22Rv1 (cell line): ENCODE data around the gene ARHGAP23.

ENCODE experiments used
- H3K27ac ChIP-seq: fragments of 450-650 bp; 2 replicates; pipeline ENCODE4 v1.5.1; 2017
- CTCF ChIP-seq: fragments of 450-650 bp; IDR thresholded peaks from 2 replicates; pipeline ENCODE4 v1.5.1; 2017; ENCODE audit warnings: mild to moderate bottlenecking
- ZFX ChIP-seq: fragments of 450-650 bp; IDR thresholded peaks from 2 replicates; pipeline ENCODE4 v1.6.1; 2017; ENCODE audit warnings: antibody characterized with exemption, borderline replicate concordance

ARHGAP23 gene

GRCh38 chr17:38428643-38429371 is 543 bp downstream of the ARHGAP23 start:
- no peak overlapping the region for H3K27ac ChIP-seq
- TF ChIP-seq ZFX (no peak), CTCF (no peak)

- H3K27ac ChIP-seq: no peak overlapping the region
- no peak for TF ChIP-seq CTCF
- TF ChIP-seq ZFX: no peak
Measured at GRCh38 chr17:38429476-38430100, 1.3 kb downstream of the ARHGAP23 start.

GRCh38 chr17:38430316-38430715 is 2.1 kb downstream of the ARHGAP23 start:
- no peak overlapping the region for H3K27ac ChIP-seq

GRCh38 chr17:38430822-38431221 is 2.6 kb downstream of the ARHGAP23 start:
- no peak for TF ChIP-seq ZFX
- TF ChIP-seq CTCF: no peak
- no peak overlapping the region for H3K27ac ChIP-seq

More at GRCh38 chr17:38430316-38430715, 2.1 kb downstream of the ARHGAP23 start:
- TF ChIP-seq ZFX (no peak), CTCF (no peak)

- TF ChIP-seq CTCF (no peak), ZFX (no peak)
- H3K27ac ChIP-seq: no peak overlapping the region
Measured at GRCh38 chr17:38431346-38432145, 3.3 kb downstream of the ARHGAP23 start.

GRCh38 chr17:38434178-38434665 is 6.0 kb downstream of the ARHGAP23 start:
- no peak overlapping the region for H3K27ac ChIP-seq
- TF ChIP-seq CTCF (no peak), ZFX (no peak)
